ENCODE results near the gene EPX.

DNA sequence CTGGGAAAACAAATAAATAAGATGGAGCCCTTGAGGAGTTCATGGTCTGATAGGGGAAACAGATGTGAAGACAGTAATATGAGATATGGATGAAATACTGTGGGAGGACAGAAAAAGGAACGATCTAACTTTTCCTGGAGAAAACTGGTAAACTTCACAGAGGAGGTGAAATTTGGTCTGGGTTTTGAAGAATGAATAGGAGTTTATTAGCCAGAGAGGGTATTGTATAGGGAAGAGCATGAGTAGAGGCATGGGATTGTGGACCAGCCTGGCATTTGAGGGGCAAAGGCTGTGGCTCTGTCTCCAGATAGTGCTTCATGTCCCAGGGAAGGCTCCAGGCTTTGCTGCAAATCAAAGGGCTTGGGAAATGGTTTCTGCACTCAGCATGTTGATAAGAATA is 47.5 kb downstream of the EPX start:
- no peak for TF ChIP-seq GATA3 (IDR thresholded peaks at IDR 0.05; ENCODE audit: low read depth, low read length)
- TF ChIP-seq GATA2 (IDR thresholded peaks at IDR 0.05; ENCODE audit: low read depth, low read length): no peak
